H1 (cell line): ENCODE results near the gene SIK3. TPM values are rescaled to one million over a fixed set of nuclear protein-coding genes. Genes with fewer than 3 reads are reported as not detected.

Source experiments
- CTCF ChIA-PET: fragments of 300-600 bp; sonication (Branson Sonifier 250); formaldehyde crosslinking; loops from one replicate; lab custom pipeline; 2021; ENCODE audit not compliant: partially characterized antibody; lab: Charles Lee
- POLR2A ChIA-PET: fragments of 300-600 bp; sonication (Branson Sonifier 250); formaldehyde crosslinking; loops from one replicate; lab custom pipeline; 2021; ENCODE audit warnings: inconsistent platforms; ENCODE audit not compliant: partially characterized antibody; lab: Charles Lee
- DNase-seq, 2 experiments: peaks; one replicate each; pipeline versions ENCODE4 v3.0.0 to v3.0.0-alpha.2; 2010 to 2022; ENCODE audit warnings: low spot score in 2 of 2, low read depth in 1 of 2, mixed read lengths in 1 of 2
- FAIRE-seq: peaks from 2 replicates; lab custom pipeline; 2011; peaks lifted over from hg19 to GRCh38; lab: Jason Lieb, UNC
- H2AFZ ChIP-seq: 2 replicates; pipeline ENCODE4 v1.8.1; 2012; ENCODE audit warnings: low read length, inconsistent platforms
- H2AK5ac ChIP-seq: 2 replicates; pipeline ENCODE4 v1.6.1; 2013; ENCODE audit warnings: low read depth, low read length
- H2BK120ac ChIP-seq: replicated peaks from 2 replicates; pipeline ENCODE3; 2013; ENCODE audit warnings: low read depth, low read length, inconsistent platforms
- H2BK12ac ChIP-seq: 2 replicates; pipeline ENCODE4 v1.6.1; 2013; ENCODE audit warnings: low read depth, low read length
- H2BK15ac ChIP-seq: 2 replicates; pipeline ENCODE4 v1.6.1; 2013; ENCODE audit warnings: low read length
- H2BK20ac ChIP-seq: 2 replicates; pipeline ENCODE4 v1.6.1; 2013; ENCODE audit warnings: low read length
- H2BK5ac ChIP-seq: 2 replicates; pipeline ENCODE4 v1.6.1; 2013; ENCODE audit warnings: low read depth, low read length
- H3K14ac ChIP-seq: 2 replicates; pipeline ENCODE4 v1.6.1; 2013; ENCODE audit warnings: inconsistent platforms; ENCODE audit not compliant: insufficient read length
- H3K18ac ChIP-seq: 2 replicates; pipeline ENCODE4 v1.6.1; 2013; ENCODE audit warnings: low read length; ENCODE audit errors: extremely low read depth
- H3K23ac ChIP-seq: 2 replicates; pipeline ENCODE4 v1.6.1; 2013; ENCODE audit warnings: inconsistent platforms; ENCODE audit not compliant: insufficient read length
- H3K23me2 ChIP-seq: 2 replicates; pipeline ENCODE4 v1.6.1; 2013; ENCODE audit warnings: low read depth, low read length
- H3K27ac ChIP-seq: 2 replicates; pipeline ENCODE4 v1.6.1; 2011; ENCODE audit warnings: low read depth, low read length, inconsistent platforms
- H3K27me3 ChIP-seq, 4 experiments: replicated peaks in 1 of 4; 1 replicate in 1 of 4; 2 replicates in 3 of 4; pipeline versions ENCODE4 v1.6.1 to v1.8.1; 2011 to 2013; ENCODE audit warnings: low read length in 3 of 4, mild to moderate bottlenecking in 3 of 4, inconsistent platforms in 2 of 4, mixed read lengths in 2 of 4, moderate library complexity in 1 of 4; ENCODE audit not compliant: control insufficient read depth in 3 of 4, insufficient read depth in 3 of 4; ENCODE audit errors: extremely low read depth in 1 of 4
- H3K36me3 ChIP-seq, 4 experiments: 2 replicates each; pipeline versions ENCODE4 v1.6.1 to v1.8.1; 2011 to 2013; ENCODE audit warnings: mild to moderate bottlenecking in 4 of 4, low read length in 3 of 4, moderate library complexity in 2 of 4, control low read depth in 1 of 4, inconsistent platforms in 1 of 4; ENCODE audit not compliant: insufficient read depth in 4 of 4, control insufficient read depth in 2 of 4
- H3K4ac ChIP-seq: replicated peaks from 2 replicates; pipeline ENCODE3; 2013; ENCODE audit warnings: low read length, low read depth, mixed read lengths, inconsistent platforms; ENCODE audit not compliant: insufficient read length
- H3K4me1 ChIP-seq, 4 experiments: replicated peaks in 1 of 4; 1 replicate in 1 of 4; 2 replicates in 3 of 4; pipeline versions ENCODE4 v1.6.1 to v1.8.1; 2011 to 2013; ENCODE audit warnings: low read length in 3 of 4, inconsistent platforms in 2 of 4, mixed read lengths in 1 of 4; ENCODE audit not compliant: insufficient read depth in 4 of 4, control insufficient read depth in 3 of 4
- H3K4me2 ChIP-seq, 2 experiments: 2 replicates each; pipeline versions ENCODE4 v1.6.1 to v1.8.1; 2011 to 2013; ENCODE audit warnings: low read depth in 2 of 2, low read length in 2 of 2, control low read depth in 1 of 2, inconsistent platforms in 1 of 2, mild to moderate bottlenecking in 1 of 2; ENCODE audit not compliant: insufficient read depth in 1 of 2
- H3K4me3 ChIP-seq, 4 experiments: fragments of 200-600, 300-600 bp in 1 of 4; sonication (generic), shearing (Covaris generic), sonication (Bioruptor Twin) in 1 of 4; 2 replicates each; pipeline versions ENCODE4 v1.5.1 to v1.8.1; 2011 to 2016; ENCODE audit warnings: low read length in 4 of 4, low read depth in 3 of 4, control low read depth in 2 of 4, inconsistent platforms in 2 of 4, mild to moderate bottlenecking in 2 of 4, mixed read lengths in 1 of 4, moderate library complexity in 1 of 4; ENCODE audit not compliant: insufficient read depth in 2 of 4; ENCODE audit errors: extremely low read depth in 1 of 4
- H3K56ac ChIP-seq: replicated peaks from 2 replicates; pipeline ENCODE3; 2013; ENCODE audit warnings: low read depth, mild to moderate bottlenecking, mixed read lengths, low read length, inconsistent platforms; ENCODE audit not compliant: insufficient read length
- H3K79me1 ChIP-seq: 2 replicates; pipeline ENCODE4 v1.6.1; 2013; ENCODE audit warnings: low read depth, low read length, control low read depth
- H3K79me2 ChIP-seq, 2 experiments: 2 replicates each; pipeline versions ENCODE4 v1.6.1 to v1.8.1; 2012 to 2013; ENCODE audit warnings: low read length in 2 of 2, mild to moderate bottlenecking in 2 of 2, inconsistent platforms in 1 of 2; ENCODE audit not compliant: insufficient read depth in 2 of 2, control insufficient read depth in 1 of 2
- H3K9ac ChIP-seq, 4 experiments: replicated peaks in 1 of 4; 1 replicate in 1 of 4; 2 replicates in 3 of 4; pipeline versions ENCODE4 v1.6.1 to v1.8.1; 2011 to 2013; ENCODE audit warnings: low read depth in 3 of 4, low read length in 3 of 4, control low read depth in 2 of 4, mild to moderate bottlenecking in 2 of 4, moderate library complexity in 2 of 4, inconsistent platforms in 1 of 4; ENCODE audit errors: extremely low read depth in 1 of 4
- H3K9me3 ChIP-seq, 2 experiments: 2 replicates each; pipeline versions ENCODE4 v1.6.1 to v1.8.1; 2012 to 2013; ENCODE audit warnings: mild to moderate bottlenecking in 2 of 2, moderate library complexity in 2 of 2, control low read depth in 1 of 2, inconsistent platforms in 1 of 2, low read depth in 1 of 2, low read length in 1 of 2, mixed read lengths in 1 of 2; ENCODE audit not compliant: insufficient read depth in 2 of 2
- H4K20me1 ChIP-seq, 2 experiments: replicated peaks in 1 of 2; 2 replicates each; pipeline versions ENCODE3 to v1.8.1; 2011 to 2013; ENCODE audit warnings: inconsistent platforms in 2 of 2, low read length in 2 of 2, mild to moderate bottlenecking in 1 of 2; ENCODE audit not compliant: insufficient read depth in 2 of 2, control insufficient read depth in 1 of 2
- H4K5ac ChIP-seq: 2 replicates; pipeline ENCODE4 v1.6.1; 2013; ENCODE audit warnings: low read length, low read depth, mixed read lengths, inconsistent platforms; ENCODE audit not compliant: insufficient read length
- H4K8ac ChIP-seq: 2 replicates; pipeline ENCODE4 v1.8.0; 2013; ENCODE audit warnings: mild to moderate bottlenecking, moderate library complexity, low read length, inconsistent platforms; ENCODE audit not compliant: insufficient read depth; ENCODE audit errors: extremely low read depth
- H4K91ac ChIP-seq: replicated peaks from 2 replicates; pipeline ENCODE3; 2013; ENCODE audit warnings: low read length, mixed read lengths, inconsistent platforms; ENCODE audit not compliant: insufficient read length
- POLR2A ChIP-seq, 2 experiments: IDR thresholded peaks; 1 replicate in 1 of 2; 2 replicates in 1 of 2; pipeline ENCODE4 v1.6.1; 2011; ENCODE audit warnings: low read depth in 2 of 2, low read length in 2 of 2, mild to moderate bottlenecking in 2 of 2; ENCODE audit errors: control extremely low read depth in 1 of 2
- TEAD4 ChIP-seq: IDR thresholded peaks from 2 replicates; pipeline ENCODE4 v1.6.1; 2012; ENCODE audit warnings: low read depth, low read length, inconsistent platforms, mixed read lengths
- WGBS, 2 experiments: shearing (Covaris generic) in 1 of 2; methylation state at CpG; one replicate each; pipeline versions ENCODE4 v1.1.6 to v1.1.7; 2013 to 2015; ENCODE audit warnings: low lambda C conversion rate in 2 of 2, mixed read lengths in 2 of 2, inconsistent platforms in 1 of 2, low coverage in 1 of 2, missing lambda C conversion rate in 1 of 2; ENCODE audit not compliant: insufficient replicate concordance in 2 of 2, insufficient coverage in 1 of 2, insufficient read length in 1 of 2; ENCODE audit errors: extremely low coverage in 1 of 2, missing lambda C conversion rate in 1 of 2; 5-methylcytosine and 5-hydroxymethylcytosine counted together
- polyA plus RNA-seq, 7 experiments: library from polyadenylated mRNA; depleted of rRNA in 3 of 7; stranded (reverse) in 5 of 7; unstranded in 2 of 7; fragments of >200 nt in 5 of 7; fragments of 200-250 nt in 2 of 7; gene quantifications; 1 replicate in 5 of 7; 2 replicates in 1 of 7; 4 replicates in 1 of 7; pipeline versions ENCODE4 v1.2.1 to v1.2.3, GENCODE V29; 2011 to 2013; ENCODE audit warnings: missing spikeins in 2 of 7, mixed read lengths in 2 of 7
- total RNA-seq: library from RNA; stranded (reverse); fragmentation: NEBNext Ultra II Directional; extraction: Animal tissue kit (Norgen Biotek cat#: 25700); gene quantifications from 2 replicates; pipeline ENCODE4 v1.2.1, GENCODE V29; 2021

SIK3 gene
- total and polyA plus RNA-seq, 2 of the 8 experiments (the other 6 are each of a cell fraction or from before 2014, with no cell fraction given): 19.9 to 32.1 TPM

DNA sequence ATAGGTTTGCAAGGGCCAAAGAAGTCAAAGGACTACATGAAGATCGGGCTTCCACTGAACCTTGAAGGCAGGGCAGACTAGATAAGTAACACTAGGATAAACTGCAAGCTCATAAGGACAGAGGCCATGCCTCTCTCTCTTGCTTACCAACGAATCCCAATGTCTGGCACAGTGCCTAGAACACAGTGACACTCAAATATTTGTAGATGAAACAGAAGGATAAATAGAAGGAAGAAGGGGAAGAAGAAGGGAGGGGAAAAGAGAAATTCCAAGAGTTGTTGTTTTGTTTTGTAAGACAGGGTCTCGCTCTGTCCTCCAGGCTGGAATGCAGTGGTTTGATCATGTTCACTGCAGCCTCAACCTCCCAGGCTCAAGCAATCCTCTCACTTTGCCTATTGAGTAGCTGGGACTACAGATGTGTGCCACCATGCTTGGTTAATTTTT, 26.9 kb downstream of the SIK3 start:
- no peak overlapping the region for H3K14ac ChIP-seq
- POLR2A ChIA-PET: interaction anchor here (0.7 to 1.5 kb wide), 2 partner anchors 11 to 17 kb away, joined by 3 to 4 read pairs; no protein-coding TSS in a partner anchor
- TF ChIP-seq TEAD4 (0 out of 2 replicates have a peak, but pooled peaks have one; percentile 32), POLR2A (IDR thresholded peaks at IDR 0.05; ENCODE audit: control extremely low read depth in 1 of 2, low read depth in 2 of 2, low read length in 2 of 2) (no peak)
- peaks cover 0 to 83% of the 10 kb centered on the region in 2 experiments; a peak in 3 of 4 replicates for H3K79me2 ChIP-seq
- no peak overlapping the region for H3K4me2 ChIP-seq
- H4K8ac ChIP-seq: no peak overlapping the region
- 88% methylated on average over 3 of the region's 3 CpGs; no CpG with 5 or more reads in 1 of the 2 experiments for WGBS, 2 experiments
- H4K91ac ChIP-seq: no peak overlapping the region
- no peak overlapping the region; the same call in 1 of the 2 replicates for H2AK5ac ChIP-seq
- H3K4ac ChIP-seq: no peak overlapping the region
- H3K23ac ChIP-seq: no peak overlapping the region
- peaks cover 3% of the 10 kb centered on the region; the same call in 1 of the 2 replicates for H3K79me1 ChIP-seq
- H2AFZ ChIP-seq: no peak overlapping the region
- no peak overlapping the region for H2BK120ac ChIP-seq
- H3K27ac ChIP-seq: no peak overlapping the region
- no peak overlapping the region for H3K9ac ChIP-seq
- H3K9me3 ChIP-seq: no peaks in the 10 kb centered on the region
- FAIRE-seq: no peak
- H4K5ac ChIP-seq: no peak overlapping the region
- no peaks in the 10 kb centered on the region for H3K23me2 ChIP-seq
- no peak overlapping the region for H3K18ac ChIP-seq
- no peak overlapping the region; the same call in 1 of the 2 replicates for H2BK12ac ChIP-seq
- CTCF ChIA-PET: interaction anchor here (1.8 kb wide), 1 partner anchor 11 kb away, joined by 4 read pairs; no protein-coding TSS in a partner anchor
- H3K36me3 ChIP-seq: no peaks in the 10 kb centered on the region
- no peaks in the 10 kb centered on the region for H3K27me3 ChIP-seq
- H3K4me1 ChIP-seq: peaks cover 0 to 4% (median 3%) of the 10 kb centered on the region in 4 experiments; a peak in 2 of 7 replicates
- no peak overlapping the region for H3K4me3 ChIP-seq
- no peak overlapping the region for H2BK20ac ChIP-seq
- H2BK15ac ChIP-seq: no peak overlapping the region
- DNase-seq: no peak
- no peak overlapping the region for H2BK5ac ChIP-seq
- H4K20me1 ChIP-seq: peaks cover 0 to 3% of the 10 kb centered on the region in 2 experiments
- H3K56ac ChIP-seq: no peak overlapping the region
